B cell (primary cell): ENCODE measurements around the gene MPZL3. TPM values are rescaled to one million over a fixed set of nuclear protein-coding genes. Genes with fewer than 3 reads are reported as not detected.

Experiments
- ATAC-seq: fragments of 200-7000 bp; cut with Tn5 transposase; one replicate; pipeline ENCODE4 v1.10.0; 2021; ENCODE audit warnings: low read depth, mild to moderate bottlenecking, moderate number of reproducible peaks, moderate library complexity
- CTCF ChIA-PET: fragments of 350-600 bp; sonication (Branson Sonifier 250); formaldehyde crosslinking; loops from one replicate; lab custom pipeline; 2021; ENCODE audit warnings: antibody characterized with exemption, inconsistent platforms; lab: Charles Lee
- POLR2A ChIA-PET: fragments of 350-600 bp; sonication (Branson Sonifier 250); formaldehyde crosslinking; loops from one replicate; lab custom pipeline; 2021; ENCODE audit warnings: antibody characterized with exemption; lab: Charles Lee
- DNase-seq: peaks from one replicate; pipeline ENCODE4 v3.0.0; 2013
- H2AFZ ChIP-seq: 2 replicates; pipeline ENCODE4 v1.6.1; 2012; ENCODE audit warnings: mild to moderate bottlenecking, low read depth, low read length; ENCODE audit not compliant: insufficient read depth, poor library complexity, severe bottlenecking
- H3K27ac ChIP-seq, 2 donors: 1 replicate in 1 of 2; 2 replicates in 1 of 2; pipeline ENCODE4 v1.5.1; 2012 to 2013; ENCODE audit warnings: low read length in 2 of 2, mild to moderate bottlenecking in 2 of 2, moderate library complexity in 1 of 2
- H3K27me3 ChIP-seq, 4 experiments: fragments of 200-600 bp in 1 of 4; sonication (generic) in 1 of 4; replicated peaks in 1 of 4; 1 replicate in 2 of 4; 2 replicates in 2 of 4; pipeline versions ENCODE4 v1.6.1 to v1.7.0; 2013 to 2016; ENCODE audit warnings: low read length in 3 of 4, mild to moderate bottlenecking in 2 of 4, mixed read lengths in 1 of 4, moderate library complexity in 1 of 4; ENCODE audit not compliant: insufficient read depth in 4 of 4, control insufficient read depth in 3 of 4; ENCODE audit errors: control extremely low read depth in 1 of 4
- H3K36me3 ChIP-seq, 2 experiments: replicated peaks in 1 of 2; 1 replicate in 1 of 2; 2 replicates in 1 of 2; pipeline versions ENCODE4 v1.6.1 to v1.7.1; 2013; ENCODE audit warnings: low read length in 1 of 2; ENCODE audit not compliant: insufficient read depth in 2 of 2, control insufficient read depth in 1 of 2; ENCODE audit errors: control extremely low read depth in 1 of 2, extremely low read depth in 1 of 2
- H3K4me1 ChIP-seq, 2 donors: fragments of 200-600 bp in 1 of 2; sonication (generic) in 1 of 2; 1 replicate in 1 of 2; 2 replicates in 1 of 2; pipeline versions ENCODE4 v1.5.1 to v1.6.1; 2013 to 2017; ENCODE audit warnings: low read length in 2 of 2; ENCODE audit not compliant: control insufficient read depth in 2 of 2, insufficient read depth in 2 of 2
- H3K4me2 ChIP-seq: replicated peaks from 2 replicates; pipeline ENCODE3; 2012; ENCODE audit warnings: mild to moderate bottlenecking, low read depth, low read length; ENCODE audit not compliant: poor library complexity, severe bottlenecking
- H3K4me3 ChIP-seq, 5 experiments: fragments of 200-600 bp in 1 of 5; sonication (generic) in 1 of 5; 1 replicate in 3 of 5; 2 replicates in 2 of 5; pipeline versions ENCODE4 v1.5.1 to v1.7.0; 2011 to 2016; ENCODE audit warnings: low read length in 4 of 5, mild to moderate bottlenecking in 4 of 5, low read depth in 2 of 5, control low read depth in 1 of 5, moderate library complexity in 1 of 5; ENCODE audit not compliant: insufficient read depth in 1 of 5; ENCODE audit errors: control extremely low read depth in 1 of 5, extremely low read depth in 1 of 5
- H3K79me2 ChIP-seq: fragments of 200-600 bp; sonication (generic); one replicate; pipeline ENCODE4 v1.6.0; 2016; ENCODE audit warnings: low read length; ENCODE audit not compliant: control insufficient read depth, insufficient read depth
- H3K9ac ChIP-seq: fragments of 200-600 bp; sonication (generic); 2 replicates; pipeline ENCODE4 v1.6.1; 2017; ENCODE audit warnings: mild to moderate bottlenecking, low read length, moderate library complexity
- H3K9me3 ChIP-seq, 3 donors: one replicate each; pipeline versions ENCODE4 v1.6.1 to v1.7.1; 2013; ENCODE audit warnings: low read length in 2 of 3; ENCODE audit not compliant: control insufficient read depth in 2 of 3, insufficient read depth in 1 of 3; ENCODE audit errors: control extremely low read depth in 1 of 3
- H4K20me1 ChIP-seq: 2 replicates; pipeline ENCODE4 v1.6.0; 2012; ENCODE audit warnings: mild to moderate bottlenecking, low read length; ENCODE audit not compliant: insufficient read depth, control insufficient read depth, poor library complexity, severe bottlenecking
- H3K27ac Mint-ChIP-seq: one replicate; pipeline ENCODE4 v1.8.0; 2021; ENCODE audit warnings: mixed read lengths
- H3K27me3 Mint-ChIP-seq: one replicate; pipeline ENCODE4 v1.8.0; 2021; ENCODE audit warnings: mixed read lengths
- H3K4me1 Mint-ChIP-seq: one replicate; pipeline ENCODE4 v1.8.0; 2021; ENCODE audit warnings: mixed read lengths
- H3K4me3 Mint-ChIP-seq: one replicate; pipeline ENCODE4 v1.8.0; 2021; ENCODE audit warnings: mixed read lengths
- H3K9me3 Mint-ChIP-seq: one replicate; pipeline ENCODE4 v1.8.0; 2022; ENCODE audit warnings: mixed read lengths; ENCODE audit not compliant: insufficient read depth
- CTCF ChIP-seq: fragments of 200-600 bp; IDR thresholded peaks from one replicate; pipeline ENCODE4 v1.8.0; 2022; ENCODE audit warnings: antibody characterized with exemption, mild to moderate bottlenecking
- EZH2 ChIP-seq: IDR thresholded peaks from 2 replicates; pipeline ENCODE4 v1.6.1; 2012; ENCODE audit warnings: borderline replicate concordance, low read depth, mild to moderate bottlenecking, moderate library complexity, low read length; ENCODE audit not compliant: insufficient read depth, poor library complexity, severe bottlenecking
- WGBS: methylation state at CpG from one replicate; pipeline ENCODE4 v1.1.5; 2013; ENCODE audit warnings: missing lambda C conversion rate; ENCODE audit not compliant: insufficient coverage; 5-methylcytosine and 5-hydroxymethylcytosine counted together
- intact Hi-C: fragments of 100-400 bp; cut with micrococcal nuclease; formaldehyde crosslinking; loops from one replicate; pipeline ENCODE4 v1.10.0; 2022
- polyA plus RNA-seq: library from polyadenylated mRNA; depleted of rRNA; stranded (reverse); fragments of >200 nt; gene quantifications from 2 replicates; pipeline ENCODE4 v1.2.3, GENCODE V29; 2012
- total RNA-seq, 2 donors: library from RNA; stranded (reverse); fragments of 120-200 nt in 1 of 2; gene quantifications; 1 replicate in 1 of 2; 2 replicates in 1 of 2; pipeline versions ENCODE4 v1.2.3 to v1.2.4, GENCODE V29; 2013 to 2022

Gene MPZL3
- total and polyA plus RNA-seq, 2 donors (not counting 1 experiment from before 2014, with no cell fraction given) = 1.4 to 4.2 TPM

GRCh38 chr11:118240999-118241763 is 11.0 kb downstream of the MPZL3 start:
- no peaks in the 10 kb centered on the region for H3K9me3 Mint-ChIP-seq
- ATAC-seq (peak; percentile 91), DNase-seq (no peak)
- peaks cover 3% of the 10 kb centered on the region for H3K79me2 ChIP-seq
- H3K4me1 Mint-ChIP-seq = peaks cover 39% of the 10 kb centered on the region
- peak overlapping the region in 1 of 5 experiments; percentile 1 for H3K4me3 ChIP-seq
- H3K4me3 Mint-ChIP-seq = peak overlapping the region; percentile 5
- no peaks in the 10 kb centered on the region for H3K9me3 ChIP-seq
- H3K27me3 Mint-ChIP-seq = peaks cover 4% of the 10 kb centered on the region
- no peaks in the 10 kb centered on the region for H4K20me1 ChIP-seq
- no peak overlapping the region for H3K9ac ChIP-seq
- H3K27ac Mint-ChIP-seq = no peak overlapping the region
- no peaks in the 10 kb centered on the region for H3K27me3 ChIP-seq
- no peak overlapping the region for H3K27ac ChIP-seq
- no peak overlapping the region for H3K4me2 ChIP-seq
- peaks cover 15 to 21% of the 10 kb centered on the region in 2 donors for H3K4me1 ChIP-seq
- H3K36me3 ChIP-seq = peaks cover 0 to 4% of the 10 kb centered on the region in 2 experiments
- no peak overlapping the region for H2AFZ ChIP-seq
- TF ChIP-seq CTCF = no peak
- CTCF ChIA-PET = interaction anchor here (0.5 to 4.9 kb wide), 4 partner anchors 24 to 161 kb away, joined by 3 to 32 read pairs (median 5); no protein-coding TSS in a partner anchor
- POLR2A ChIA-PET = interaction anchor here (0.6 to 0.7 kb wide), 2 partner anchors 15 to 21 kb away, joined by 3 to 4 read pairs; no protein-coding TSS in a partner anchor
- intact Hi-C loops = loop anchor here (1.0 to 5.0 kb wide), 3 partner anchors 11 to 34 kb away; partner anchors contain the start of gene MPZL3
- WGBS = 29% methylated on average over 7 of the region's 9 CpGs

GRCh38 chr11:118239509-118240205 is 12.5 kb downstream of the MPZL3 start:
- Histone ChIP-seq H3K79me2 (peaks cover 3% of the 10 kb centered on the region), H2AFZ (no peak overlapping the region), H3K27me3 (no peaks in the 10 kb centered on the region), H4K20me1 (no peaks in the 10 kb centered on the region), H3K9ac (no peak overlapping the region), H3K9me3 (no peaks in the 10 kb centered on the region), H3K4me1 (peaks cover 7 to 11% of the 10 kb centered on the region in 2 donors), H3K36me3 (peaks cover 0 to 4% of the 10 kb centered on the region in 2 experiments), H3K27ac (no peak overlapping the region), H3K4me2 (no peak overlapping the region), H3K4me3 (peak overlapping the region in 1 of 5 experiments; percentile 36)
- Mint-ChIP-seq H3K27me3 (peaks cover 4% of the 10 kb centered on the region), H3K27ac (no peak overlapping the region), H3K4me1 (peaks cover 28% of the 10 kb centered on the region), H3K9me3 (no peaks in the 10 kb centered on the region), H3K4me3 (no peak overlapping the region)
- 25% methylated on average over 1 of the region's 5 CpGs for WGBS
- intact Hi-C loops = loop anchor here (2.0 to 5.0 kb wide), 2 partner anchors 13 to 32 kb away; no protein-coding TSS in a partner anchor
- TF ChIP-seq EZH2 (no peak), CTCF (no peak)
- ChIA-PET CTCF (interaction anchor here (1.0 to 4.9 kb wide), 4 partner anchors 20 to 204 kb away, joined by 3 to 32 read pairs (median 6); no protein-coding TSS in a partner anchor), POLR2A (no interaction called here)
- no peak for DNase-seq
- ATAC-seq = no peak
